Panc1 (cell line): ENCODE data around the gene MCMBP. TPM values are rescaled to one million over a fixed set of nuclear protein-coding genes. Genes with fewer than 3 reads are reported as not detected.
"Not testable (repeated sequence)": the region's sequence is repeated elsewhere in the genome, so short reads cannot be mapped to it uniquely, and the experiment has no call there.

ENCODE experiments used
- ATAC-seq: fragments of 200-7000 bp; cut with Tn5 transposase; 2 replicates; pipeline ENCODE4 v1.9.1; 2020; ENCODE audit warnings: mild to moderate bottlenecking, moderate library complexity
- BruUV-seq: library from RNA; stranded (reverse); fragments of 400-500 nt; replicated peaks from 2 replicates; lab custom pipeline; 2021; lab: Mats Ljungman, UMichigan
- CTCF ChIA-PET: fragments of 300-600 bp; sonication (Branson Sonifier 250); formaldehyde crosslinking; loops from one replicate; lab custom pipeline; 2022; ENCODE audit warnings: antibody characterized with exemption; lab: Charles Lee
- POLR2A ChIA-PET: fragments of 300-600 bp; sonication (Branson Sonifier 250); formaldehyde crosslinking; loops from one replicate; lab custom pipeline; 2022; ENCODE audit warnings: antibody characterized with exemption; lab: Charles Lee
- DNase-seq: peaks from one replicate; pipeline ENCODE4 v3.0.0-alpha.2; 2010; ENCODE audit warnings: low read depth, low spot score
- H3K27ac ChIP-seq: 2 replicates; pipeline ENCODE4 v1.5.1; 2011; ENCODE audit warnings: mild to moderate bottlenecking, low read length, inconsistent platforms
- H3K27me3 ChIP-seq: fragments of 200-500 bp; sonication (Bioruptor generic); 2 replicates; pipeline ENCODE4 v1.6.0; 2014; ENCODE audit warnings: low read length, inconsistent platforms; ENCODE audit not compliant: control insufficient read depth, insufficient read depth
- H3K36me3 ChIP-seq: fragments of 200-500 bp; sonication (Bioruptor generic); 2 replicates; pipeline ENCODE4 v1.5.1; 2014; ENCODE audit warnings: inconsistent platforms, mild to moderate bottlenecking, low read length, moderate library complexity; ENCODE audit not compliant: control insufficient read depth, insufficient read depth
- H3K4me1 ChIP-seq: 2 replicates; pipeline ENCODE4 v1.5.1; 2011; ENCODE audit warnings: inconsistent platforms, mild to moderate bottlenecking, low read length, moderate library complexity; ENCODE audit not compliant: control insufficient read depth, insufficient read depth
- H3K4me3 ChIP-seq, 2 experiments: 2 replicates each; pipeline ENCODE4 v1.5.1; 2011 to 2012; ENCODE audit warnings: low read depth in 2 of 2, low read length in 2 of 2, mild to moderate bottlenecking in 2 of 2, inconsistent platforms in 1 of 2, moderate library complexity in 1 of 2
- H3K9me3 ChIP-seq: fragments of 200-500 bp; sonication (Bioruptor generic); 2 replicates; pipeline ENCODE4 v1.5.1; 2014; ENCODE audit warnings: low read depth, mild to moderate bottlenecking, inconsistent platforms, low read length, moderate library complexity; ENCODE audit not compliant: control insufficient read depth, insufficient read depth
- CTCF ChIP-seq: fragments of 450-650 bp; IDR thresholded peaks from 2 replicates; pipeline ENCODE4 v1.5.1; 2017; ENCODE audit warnings: mild to moderate bottlenecking
- POLR2AphosphoS5 ChIP-seq: IDR thresholded peaks from 2 replicates; pipeline ENCODE4 v1.6.1; 2012; ENCODE audit warnings: mild to moderate bottlenecking, low read depth, low read length, moderate library complexity
- REST ChIP-seq, 2 experiments: IDR thresholded peaks; 2 replicates each; pipeline ENCODE4 v1.6.1; 2011 to 2012; ENCODE audit warnings: low read depth in 2 of 2, control low read depth in 1 of 2, low read length in 1 of 2, mild to moderate bottlenecking in 1 of 2, moderate library complexity in 1 of 2; ENCODE audit not compliant: insufficient read depth in 1 of 2
- SIN3A ChIP-seq: IDR thresholded peaks from 2 replicates; pipeline ENCODE4 v1.6.1; 2012; ENCODE audit warnings: low read depth, mild to moderate bottlenecking, low read length, moderate library complexity, borderline replicate concordance; ENCODE audit not compliant: insufficient read depth
- TCF7L2 ChIP-seq: IDR thresholded peaks from 2 replicates; pipeline ENCODE4 v1.6.1; 2011; ENCODE audit warnings: mild to moderate bottlenecking, low read depth, low read length, inconsistent platforms
- in situ Hi-C: cut with HindIII; loops from 2 replicates; pipeline ENCODE4 v1.10.0; 2016; ENCODE audit warnings: low sequenced_read_pairs, low pct_unique_long_range_greater_than_20kb
- intact Hi-C: fragments of 100-400 bp; cut with micrococcal nuclease; formaldehyde crosslinking; loops from one replicate; pipeline ENCODE4 v1.10.0; 2022; ENCODE audit not compliant: unreplicated experiment
- total RNA-seq: library from RNA; stranded (reverse); gene quantifications from one replicate; pipeline ENCODE4 v1.2.1, GENCODE V29; 2021; ENCODE audit not compliant: unreplicated experiment

The MCMBP gene
- total RNA-seq, 1 experiment from 2014 or later = 94.5 TPM

- Histone ChIP-seq H3K4me1 (peaks cover 33% of the 10 kb centered on the region), H3K27me3 (no peaks in the 10 kb centered on the region), H3K27ac (peak within 1 kb of the TSS; percentile 95), H3K4me3 (peak within 1 kb of the TSS; percentile 89 to 100), H3K36me3 (peaks cover 7% of the 10 kb centered on the region; the same call in 1 of the 2 replicates), H3K9me3 (no peaks in the 10 kb centered on the region)
- DNase-seq (peak; percentile 87), ATAC-seq (peak; percentile 99)
- TF ChIP-seq POLR2AphosphoS5 = peak; percentile 95
- peak; percentile 83; the same call in 1 of the 2 replicates for TF ChIP-seq SIN3A
- TF ChIP-seq CTCF = no peak
- TF ChIP-seq REST (IDR thresholded peaks at IDR 0.05; ENCODE audit: insufficient read depth in 1 of 2, low read depth in 2 of 2, low read length in 1 of 2) = no peak
- TF ChIP-seq TCF7L2 = no peak; the same call in 1 of the 2 replicates
- ChIA-PET CTCF (no interaction called here), POLR2A (interaction anchor here (0.6 to 0.7 kb wide), 3 partner anchors 10 to 155 kb away, joined by 3 to 5 read pairs (median 3); no protein-coding TSS in a partner anchor)
- in situ Hi-C loops = no loop called here
- BruUV-seq = TSS peak; percentile 90
- intact Hi-C loops = no loop called here
Measured at GRCh38 chr10:119892188-119893065, 19.8 kb upstream of the MCMBP start, which contains the start of gene SEC23IP. Gene SEC23IP (plus strand): TSS chr10:119892730. CDS start chr10:119892783, 53 bp downstream.

GRCh38 chr10:119891849-119892187 is 19.2 kb upstream of the MCMBP start:
- Histone ChIP-seq H3K4me1 (peaks cover 29% of the 10 kb centered on the region), H3K4me3 (peak overlapping the region; percentile 89 to 100), H3K27ac (peak overlapping the region; percentile 95)
- in situ Hi-C loops, BruUV-seq, H3K27me3 ChIP-seq, H3K36me3 ChIP-seq, H3K9me3 ChIP-seq, DNase-seq, intact Hi-C loops, ATAC-seq: not testable (repeated sequence)
- ChIA-PET CTCF (interaction anchor here (0.6 kb wide), 1 partner anchor 142 kb away, joined by 8 read pairs; no protein-coding TSS in a partner anchor), POLR2A (interaction anchor here (0.7 kb wide), 1 partner anchor 154 kb away, joined by 5 read pairs; no protein-coding TSS in a partner anchor)

GRCh38 chr10:119890307-119890706 is 17.7 kb upstream of the MCMBP start:
- H3K36me3 ChIP-seq, POLR2A ChIA-PET, H3K9me3 ChIP-seq, DNase-seq, BruUV-seq, in situ Hi-C loops, H3K27me3 ChIP-seq, H3K4me3 ChIP-seq, CTCF ChIA-PET, ATAC-seq, H3K27ac ChIP-seq, intact Hi-C loops: not testable (repeated sequence)
- peaks cover 14% of the 10 kb centered on the region for H3K4me1 ChIP-seq

- H3K4me3 ChIP-seq, CTCF ChIA-PET, intact Hi-C loops, H3K36me3 ChIP-seq, BruUV-seq, POLR2A ChIA-PET, H3K9me3 ChIP-seq, ATAC-seq, H3K27me3 ChIP-seq, H3K27ac ChIP-seq, DNase-seq, in situ Hi-C loops, H3K4me1 ChIP-seq: not testable (repeated sequence)
Measured at GRCh38 chr10:119889201-119889600, 16.6 kb upstream of the MCMBP start.

GRCh38 chr10:119888715-119889114 is 16.1 kb upstream of the MCMBP start:
- in situ Hi-C loops, BruUV-seq: not testable (repeated sequence)

More at GRCh38 chr10:119888715-119889114, 16.1 kb upstream of the MCMBP start:
- H3K36me3 ChIP-seq, H3K27me3 ChIP-seq, H3K4me1 ChIP-seq, H3K9me3 ChIP-seq, CTCF ChIA-PET, H3K4me3 ChIP-seq, DNase-seq, ATAC-seq, POLR2A ChIA-PET, H3K27ac ChIP-seq, intact Hi-C loops: not testable (repeated sequence)
